SK-N-MC (cell line): ENCODE results near the gene DOC2B.

Experiments used
- EZH2 ChIP-seq: fragments of 200-600 bp; sonication (generic); IDR thresholded peaks from one replicate; pipeline ENCODE4 v1.6.1; 2017; ENCODE audit warnings: antibody characterized with exemption
- FOXP2 ChIP-seq: optimal IDR thresholded peaks from 2 replicates; pipeline ENCODE3; 2011; ENCODE audit warnings: mild to moderate bottlenecking, moderate library complexity; ENCODE audit not compliant: insufficient read depth; ENCODE audit errors: extremely low read length, control extremely low read depth
- POLR2AphosphoS5 ChIP-seq: IDR thresholded peaks from 2 replicates; pipeline ENCODE4 v1.6.1; 2012; ENCODE audit warnings: mild to moderate bottlenecking, low read depth, low read length, borderline replicate concordance

DNA sequence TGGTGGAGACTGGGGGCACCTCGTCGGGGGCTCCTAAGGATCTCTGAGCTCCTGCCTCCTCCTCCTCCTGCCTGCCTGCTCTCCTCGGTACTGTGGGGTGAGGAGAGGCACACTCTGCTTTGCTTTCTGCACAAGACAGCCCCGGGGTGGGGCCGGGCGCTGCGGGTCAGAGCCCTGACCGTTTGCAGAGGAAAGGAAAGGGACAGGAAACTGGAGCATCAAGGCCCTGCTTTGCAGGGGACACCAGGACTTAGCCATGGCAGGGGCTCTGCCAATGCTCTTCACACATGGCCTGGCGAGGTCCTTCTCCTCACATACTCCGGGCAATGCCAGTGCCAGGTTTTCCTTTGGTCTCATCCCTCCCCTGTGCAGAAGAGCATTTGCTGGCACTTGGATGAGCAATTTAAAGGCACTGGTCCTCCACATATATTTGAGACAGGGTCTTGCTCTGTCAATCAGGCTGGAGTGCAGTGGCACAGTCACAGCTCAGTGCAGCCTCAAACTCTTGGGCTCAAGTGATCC lies 23.8 kb upstream of the DOC2B start:
- TF ChIP-seq EZH2 (no peak), POLR2AphosphoS5 (no peak), FOXP2 (no peak)
